Measurements from ENCODE around the gene SCN9A.

DNA sequence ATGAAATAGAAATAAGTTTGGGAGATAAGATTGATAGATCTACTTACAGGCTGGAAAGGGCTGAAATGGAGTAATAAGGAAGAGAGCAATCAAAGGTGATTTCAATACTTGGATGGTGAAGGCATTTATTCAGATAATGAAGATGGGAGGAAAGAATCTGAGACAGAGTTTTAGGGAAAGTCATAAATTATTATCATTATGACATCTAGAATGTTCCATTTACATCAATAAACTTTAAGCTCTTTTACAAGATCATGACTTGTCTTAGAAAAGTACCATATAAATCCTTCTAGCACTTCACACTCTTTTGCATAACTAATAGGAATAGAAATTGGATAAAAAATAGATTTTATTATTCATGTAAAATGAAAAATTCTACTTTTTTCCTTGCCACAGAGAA, 2.2 kb downstream of the SCN9A start:
- TF ChIP-seq MAZ (CRISPR knock-in tag; conservative IDR thresholded peaks at IDR 0.05 in 1 of 2, IDR thresholded peaks at IDR 0.05 in 1 of 2) = no peak
- TF ChIP-seq YY1 (IDR thresholded peaks at IDR 0.05; ENCODE audit: borderline replicate concordance in 1 of 3, control insufficient read depth in 1 of 3, extremely low read depth in 1 of 3, insufficient read depth in 3 of 3, insufficient read length in 1 of 3, insufficient replicate concordance in 2 of 3, low read depth in 1 of 3, low read length in 2 of 3) = no peak
- TF ChIP-seq LEF1 (IDR thresholded peaks at IDR 0.05) = no peak
- TF ChIP-seq ZNF354B (CRISPR knock-in tag; IDR thresholded peaks at IDR 0.05) = no peak
- TF ChIP-seq ZBTB17 (CRISPR knock-in tag; IDR thresholded peaks at IDR 0.05) = no peak
- no peak for TF ChIP-seq TGIF2 (CRISPR knock-in tag; IDR thresholded peaks at IDR 0.05)
- TF ChIP-seq NCOA1 (IDR thresholded peaks at IDR 0.05; ENCODE audit: low read depth) = no peak
- no peak for TF ChIP-seq HEY1 (CRISPR knock-in tag; IDR thresholded peaks at IDR 0.05; ENCODE audit: borderline replicate concordance)
- TF ChIP-seq CBFA2T3 (IDR thresholded peaks at IDR 0.05) = no peak
- TF ChIP-seq, protein P1, sequence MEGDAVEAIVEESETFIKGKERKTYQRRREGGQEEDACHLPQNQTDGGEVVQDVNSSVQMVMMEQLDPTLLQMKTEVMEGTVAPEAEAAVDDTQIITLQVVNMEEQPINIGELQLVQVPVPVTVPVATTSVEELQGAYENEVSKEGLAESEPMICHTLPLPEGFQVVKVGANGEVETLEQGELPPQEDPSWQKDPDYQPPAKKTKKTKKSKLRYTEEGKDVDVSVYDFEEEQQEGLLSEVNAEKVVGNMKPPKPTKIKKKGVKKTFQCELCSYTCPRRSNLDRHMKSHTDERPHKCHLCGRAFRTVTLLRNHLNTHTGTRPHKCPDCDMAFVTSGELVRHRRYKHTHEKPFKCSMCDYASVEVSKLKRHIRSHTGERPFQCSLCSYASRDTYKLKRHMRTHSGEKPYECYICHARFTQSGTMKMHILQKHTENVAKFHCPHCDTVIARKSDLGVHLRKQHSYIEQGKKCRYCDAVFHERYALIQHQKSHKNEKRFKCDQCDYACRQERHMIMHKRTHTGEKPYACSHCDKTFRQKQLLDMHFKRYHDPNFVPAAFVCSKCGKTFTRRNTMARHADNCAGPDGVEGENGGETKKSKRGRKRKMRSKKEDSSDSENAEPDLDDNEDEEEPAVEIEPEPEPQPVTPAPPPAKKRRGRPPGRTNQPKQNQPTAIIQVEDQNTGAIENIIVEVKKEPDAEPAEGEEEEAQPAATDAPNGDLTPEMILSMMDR (IDR thresholded peaks at IDR 0.05 in 2 of 3, conservative IDR thresholded peaks at IDR 0.05 in 1 of 3; ENCODE audit: insufficient read depth in 2 of 3, low read depth in 1 of 3, low read length in 3 of 3) = no peak
- no peak for TF ChIP-seq TCF7L2 (IDR thresholded peaks at IDR 0.05; ENCODE audit: low read depth, low read length)
- TF ChIP-seq ZNF134 (CRISPR knock-in tag; conservative IDR thresholded peaks at IDR 0.05) = no peak
